ENCODE results near the gene SHISA5.
A peak's percentile ranks its signal among the peaks of the same experiment; 100 is the strongest.

Gene SHISA5

DNA sequence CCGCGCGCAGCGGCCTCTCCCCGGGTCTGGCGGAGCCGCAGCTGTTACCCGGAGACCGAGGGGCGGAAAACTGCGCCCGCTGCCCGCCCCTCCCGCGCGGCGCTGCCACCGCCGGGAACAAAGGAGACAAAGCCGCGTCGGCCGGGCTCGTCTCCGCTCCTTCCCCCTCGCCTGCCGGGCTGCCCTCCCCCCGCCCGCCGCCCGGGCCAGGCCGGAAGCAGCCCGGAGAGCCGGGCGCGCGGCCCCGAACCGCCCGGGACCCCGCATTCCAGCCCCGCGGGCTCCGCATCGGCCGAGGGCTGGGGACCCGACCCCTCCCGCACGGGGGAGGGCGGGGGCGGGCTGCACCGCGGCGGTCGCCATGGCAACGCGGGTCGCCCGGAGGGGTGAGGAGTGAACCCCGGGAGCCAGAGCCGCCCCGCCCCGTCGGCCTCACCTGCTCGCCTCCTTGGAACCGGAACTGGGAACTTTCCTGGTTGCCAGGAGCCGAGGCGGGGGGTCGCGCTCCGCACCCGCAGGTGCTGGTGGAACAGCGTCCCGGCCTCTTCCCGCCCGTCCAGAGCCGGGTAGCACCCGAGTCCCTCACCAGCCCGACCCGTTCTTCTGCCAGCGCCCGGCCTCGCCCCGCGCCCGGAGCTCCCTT lies 74.5 kb downstream of the SHISA5 start:
- DNase-seq = peak; percentile 43 to 81 (median 52)

DNA sequence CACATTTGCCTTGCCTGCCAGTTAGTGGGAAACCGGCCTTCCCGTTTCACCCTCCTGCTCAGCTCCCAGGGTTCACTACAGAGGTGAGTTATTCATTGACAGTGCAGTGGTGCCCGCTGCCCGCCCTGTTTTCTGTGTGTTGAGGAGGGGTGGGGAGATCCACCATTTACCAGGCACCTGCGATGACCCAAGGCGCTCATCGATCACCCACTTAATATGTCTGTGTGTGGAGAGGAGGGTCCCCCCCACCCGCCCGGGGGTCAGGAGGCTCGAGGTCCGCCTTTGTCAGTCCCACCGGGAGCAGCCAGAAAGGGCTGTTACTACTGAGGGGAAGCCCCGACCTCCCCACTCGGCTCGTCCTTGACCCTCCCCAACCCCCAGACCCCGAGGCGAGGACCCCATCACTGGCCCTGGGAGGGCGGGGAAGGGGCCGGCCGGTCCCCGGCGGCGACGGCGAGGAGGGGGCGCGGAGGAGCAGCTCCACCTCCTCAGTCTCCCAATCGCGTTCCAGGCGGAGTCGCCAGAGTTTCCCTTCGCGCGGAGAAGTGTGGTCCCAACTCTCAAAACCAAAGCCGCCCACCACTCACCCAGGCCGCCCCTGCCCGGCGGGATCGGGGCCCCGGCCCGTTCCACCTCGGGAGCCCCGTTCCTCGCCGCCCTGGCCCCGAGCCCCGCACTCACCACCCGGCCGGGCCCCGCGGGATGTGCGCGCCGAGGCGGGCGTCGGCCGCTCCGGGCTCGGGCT lies 75.2 kb downstream of the SHISA5 start:
- no peak for DNase-seq

DNA sequence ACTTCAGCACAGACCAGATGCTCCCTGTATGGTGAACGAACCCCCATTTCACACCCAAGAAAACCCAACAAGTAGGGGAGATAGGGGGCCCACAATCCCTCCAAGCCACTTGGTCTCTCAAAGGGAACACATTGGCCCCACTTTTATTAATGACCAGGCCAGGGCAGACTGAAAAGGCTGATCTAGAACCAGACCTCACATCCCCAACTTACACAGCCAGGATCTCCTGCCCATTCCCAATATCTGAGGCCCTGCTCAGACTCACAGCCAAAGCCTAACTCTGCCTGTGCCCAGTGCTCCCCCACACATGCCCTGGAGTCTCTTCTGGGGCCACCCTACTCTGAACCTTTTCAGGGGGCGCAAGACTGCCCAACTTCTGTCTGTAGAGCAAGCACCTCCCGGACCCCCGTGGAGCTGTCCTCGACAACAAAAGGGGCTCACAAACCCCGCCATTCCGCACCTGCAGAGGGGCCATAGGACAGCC lies 75.8 kb downstream of the SHISA5 start:
- no peak for DNase-seq

DNA sequence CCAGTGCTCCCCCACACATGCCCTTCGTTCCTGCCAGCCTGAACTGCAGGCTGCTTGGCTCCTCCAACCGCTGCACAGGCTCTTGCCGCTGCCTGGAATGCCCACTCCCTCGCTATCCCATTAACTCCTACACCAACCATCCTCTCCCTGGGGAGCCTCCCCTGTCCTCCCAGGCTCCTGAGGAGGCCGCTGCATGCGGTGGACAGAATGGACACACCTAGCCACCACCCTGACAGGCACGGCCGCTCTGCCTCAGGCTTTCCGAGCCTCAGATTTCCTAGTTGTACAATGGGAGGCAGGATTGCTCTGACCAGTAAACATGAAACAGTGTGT lies 76.4 kb downstream of the SHISA5 start:
- DNase-seq = no peak

DNA sequence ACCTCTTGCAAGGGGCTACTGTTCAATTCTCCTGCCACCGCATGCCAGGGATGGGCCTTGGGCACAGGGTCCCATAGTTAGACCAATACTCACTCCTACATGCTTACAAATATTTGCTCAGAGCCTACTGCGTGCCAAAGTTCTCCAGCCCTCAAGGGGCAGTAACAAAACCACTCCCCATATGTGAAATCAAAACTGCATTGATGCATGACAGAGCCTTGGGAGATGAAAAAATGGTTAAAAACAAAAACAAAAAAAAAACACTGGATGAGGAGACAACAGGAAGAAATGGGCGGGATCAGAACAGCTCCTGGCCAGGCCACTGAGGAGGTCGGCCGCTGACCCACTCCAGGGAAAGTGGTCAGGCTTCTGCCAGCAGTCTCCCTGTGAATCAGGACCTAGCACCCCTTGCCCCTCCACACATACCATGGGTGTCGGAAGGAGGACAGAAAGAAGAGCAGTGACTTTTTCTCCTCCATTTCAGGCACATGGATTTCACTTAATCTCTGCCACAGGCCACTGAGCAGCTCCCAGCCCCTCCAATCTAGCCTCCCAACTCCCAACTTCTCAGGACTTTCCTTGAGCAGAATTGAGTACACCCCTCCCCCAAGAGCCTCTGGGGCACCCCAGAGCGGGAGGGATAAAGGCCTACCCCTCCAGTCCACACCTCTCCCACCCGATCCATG lies 76.9 kb downstream of the SHISA5 start:
- no peak for DNase-seq

DNA sequence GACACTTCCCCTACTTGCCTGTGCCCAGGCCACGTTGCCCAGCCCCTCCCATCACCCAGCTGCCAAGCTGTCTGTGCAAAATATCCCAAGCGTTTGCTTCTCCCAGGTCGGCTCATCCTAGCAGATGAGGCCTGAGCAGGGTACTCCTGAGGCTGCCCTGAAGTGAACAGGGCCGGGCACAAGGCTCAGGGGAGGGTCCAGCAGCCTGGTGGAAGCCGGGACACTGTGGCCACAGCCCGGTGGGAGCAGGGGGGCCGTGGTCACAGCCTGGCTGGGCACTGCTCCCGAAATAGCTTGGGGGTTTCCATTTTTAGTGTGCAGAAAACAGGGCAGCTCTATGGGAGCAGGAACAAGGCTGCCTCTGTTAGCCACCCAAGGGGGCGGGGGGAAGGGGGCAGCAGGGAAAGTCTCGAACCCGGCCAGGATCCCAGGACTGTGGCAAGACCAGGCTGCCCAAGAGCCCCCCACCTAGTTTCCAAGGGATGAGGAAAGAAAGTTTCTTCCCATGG lies 77.5 kb downstream of the SHISA5 start:
- DNase-seq = no peak

DNA sequence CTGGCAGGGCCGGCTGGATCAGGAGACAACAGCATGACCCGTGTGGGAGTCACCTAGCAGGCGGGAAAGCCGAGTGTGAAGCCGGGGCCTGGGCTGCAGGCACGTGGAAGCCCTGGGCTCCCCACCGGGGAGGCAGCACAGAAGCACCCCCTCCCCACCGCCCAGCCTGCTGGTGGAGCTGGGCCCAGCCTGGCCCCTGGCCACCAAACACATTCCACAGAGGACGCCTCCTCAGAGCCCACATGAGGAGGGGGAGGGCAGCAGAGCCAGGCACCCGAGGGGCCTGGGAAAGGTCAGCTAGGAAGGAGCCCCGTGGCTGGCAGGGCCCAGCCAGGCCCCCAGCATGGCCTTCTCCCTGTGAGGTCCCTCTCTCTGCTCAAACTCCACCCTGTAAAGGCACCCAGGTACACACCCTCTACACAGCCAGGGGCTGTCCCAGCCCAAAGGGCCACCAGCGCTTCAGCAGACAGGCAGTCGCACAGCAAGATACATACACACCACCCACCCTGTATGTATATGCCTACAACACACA lies 78.6 kb downstream of the SHISA5 start:
- no peak for DNase-seq

DNA sequence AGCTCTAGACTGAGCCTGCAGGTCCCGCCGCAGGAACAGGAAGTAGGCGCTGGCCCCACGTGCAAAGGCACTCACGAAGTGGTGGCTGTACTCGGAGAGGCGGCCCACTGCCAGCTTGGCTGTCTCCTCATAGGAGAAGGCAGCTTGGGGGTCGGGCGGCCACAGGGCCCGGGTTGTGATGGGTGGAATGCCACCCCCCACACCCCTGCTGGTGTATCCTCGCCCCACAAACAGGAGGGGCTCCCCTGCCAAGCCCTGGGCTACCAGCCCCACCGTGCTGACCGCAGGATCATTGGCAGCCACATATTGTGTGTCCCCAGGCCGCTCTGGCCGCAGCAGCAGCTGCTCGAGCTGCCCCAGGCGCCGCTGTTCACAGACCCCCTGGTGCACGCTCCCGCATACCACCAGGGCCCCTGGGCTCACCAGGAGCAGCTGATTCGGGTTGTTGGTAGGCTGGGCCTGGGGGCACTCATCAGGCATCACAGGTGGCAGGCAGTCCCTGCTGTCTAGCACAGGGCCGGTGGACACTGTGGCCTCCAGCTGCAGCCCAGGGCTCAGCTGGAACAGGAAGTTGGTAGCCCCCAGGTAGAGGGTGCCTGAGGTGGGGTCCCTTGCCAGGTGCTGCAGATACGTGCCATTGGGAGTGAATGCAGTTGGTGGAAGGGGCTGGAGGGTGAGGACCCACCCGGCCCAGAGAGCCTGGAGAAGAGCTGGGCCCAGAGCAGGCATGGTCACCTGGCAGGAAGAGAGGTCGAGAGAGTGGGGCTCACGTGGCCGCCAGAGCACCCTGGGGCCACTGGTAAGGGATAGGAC lies 79.9 kb downstream of the SHISA5 start:
- DNase-seq = no peak

DNA sequence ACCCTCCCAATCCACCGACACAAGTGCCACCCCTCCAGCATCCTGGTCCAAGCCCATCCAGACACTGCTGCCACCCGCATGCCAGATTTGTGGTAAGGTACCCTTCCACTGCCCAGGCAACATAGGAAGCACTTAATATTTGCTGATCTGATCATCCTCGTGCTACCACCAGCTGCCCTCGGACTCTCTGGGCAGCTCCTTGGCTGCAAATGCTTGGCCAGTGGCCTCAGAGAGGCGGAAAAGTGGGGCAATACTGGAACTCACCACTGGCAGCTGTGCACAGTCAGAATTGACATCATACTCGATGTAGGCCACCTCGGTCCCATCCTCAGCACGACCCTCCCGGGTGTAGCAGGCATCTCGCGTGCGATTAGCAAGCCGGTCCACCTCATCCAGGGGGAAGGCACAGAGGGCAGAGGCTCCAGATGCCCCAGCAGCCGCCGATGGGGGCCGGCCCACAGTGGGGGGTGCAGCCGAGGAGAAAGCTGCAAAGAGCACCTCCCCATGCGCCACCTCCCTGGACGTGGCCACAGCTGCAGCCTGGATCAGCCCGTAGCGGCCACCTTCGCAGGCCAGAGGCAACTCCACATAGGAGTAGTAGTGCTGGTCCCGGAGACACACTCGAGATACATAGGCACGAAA lies 80.6 kb downstream of the SHISA5 start:
- DNase-seq = no peak

DNA sequence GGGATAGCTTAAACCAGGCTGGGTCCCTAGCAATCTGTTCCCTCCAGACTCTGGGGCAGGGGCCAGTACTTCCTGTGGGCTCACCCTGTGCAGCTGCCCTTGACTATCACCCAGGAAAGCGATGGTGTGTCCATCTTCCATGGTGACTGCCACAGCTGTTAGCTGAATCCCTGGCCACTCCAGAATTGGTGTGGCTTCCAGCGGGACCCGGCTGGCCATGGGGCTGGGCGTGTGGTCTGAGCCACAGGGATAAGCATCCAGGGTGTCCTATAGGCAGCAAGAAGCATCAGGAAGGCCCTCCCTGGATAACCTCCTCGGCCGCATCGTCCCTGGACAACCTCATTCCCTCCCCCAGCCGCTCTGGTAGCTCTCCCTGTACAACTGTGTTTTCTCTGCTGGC lies 81.3 kb downstream of the SHISA5 start:
- no peak for DNase-seq

DNA sequence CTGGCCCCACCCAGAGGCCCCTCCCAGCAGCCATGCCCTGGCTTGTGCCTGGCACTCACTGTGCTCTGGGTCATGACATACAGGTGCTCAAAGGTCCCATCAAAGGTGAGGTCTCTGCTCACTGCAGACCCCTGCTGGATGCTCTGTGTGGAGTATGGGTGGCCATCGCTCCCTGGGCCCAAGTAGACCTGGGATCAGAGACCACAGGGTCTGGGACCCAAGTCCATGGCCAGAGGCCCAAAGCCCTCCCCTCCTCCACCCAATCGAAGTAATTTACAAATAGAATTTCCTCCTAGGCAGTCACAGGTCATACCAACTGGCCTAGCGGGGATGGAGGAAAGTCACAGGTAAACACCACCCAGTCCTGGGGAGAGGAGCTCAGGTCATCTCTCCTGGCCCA lies 81.7 kb downstream of the SHISA5 start:
- no peak for DNase-seq

DNA sequence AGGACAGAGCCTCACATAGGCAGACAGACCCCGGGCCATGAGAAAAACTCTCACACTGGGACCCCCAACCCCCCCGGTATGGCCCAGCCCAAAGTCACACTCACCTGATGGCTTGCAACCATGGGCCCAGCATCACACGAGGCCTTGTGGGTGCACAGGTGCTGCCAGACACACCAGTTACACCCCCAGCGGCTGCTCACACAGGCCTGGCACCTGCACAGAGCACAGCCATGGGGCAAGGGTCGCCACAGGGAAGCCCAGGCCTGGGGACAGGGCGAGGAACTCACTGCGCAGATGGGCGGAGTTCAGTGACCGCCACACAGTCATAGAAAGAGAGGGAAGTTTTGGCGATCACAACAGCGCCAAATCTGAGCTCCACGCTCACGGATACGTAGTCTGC lies 83.4 kb downstream of the SHISA5 start:
- DNase-seq = no peak

DNA sequence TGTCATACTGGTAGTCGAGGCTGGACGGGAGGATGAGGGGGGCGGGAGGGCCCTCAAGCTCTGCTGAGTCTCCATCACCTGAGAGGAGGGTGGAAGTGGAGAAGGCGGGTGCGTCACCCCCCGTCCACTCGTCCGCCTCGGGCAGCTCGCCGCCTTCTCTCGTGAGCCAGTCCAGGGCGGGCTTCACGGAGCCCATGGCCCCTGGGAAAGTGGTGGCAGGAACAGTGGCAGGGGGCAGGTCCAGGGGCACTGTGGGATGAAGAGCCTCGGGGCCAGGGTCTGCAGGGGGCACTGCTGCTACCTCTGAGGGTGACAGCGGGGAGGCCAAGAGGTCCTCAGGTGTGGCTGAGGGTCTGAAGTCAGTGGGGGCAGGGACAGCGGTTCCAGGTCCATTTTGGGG lies 84.4 kb downstream of the SHISA5 start:
- DNase-seq = no peak

DNA sequence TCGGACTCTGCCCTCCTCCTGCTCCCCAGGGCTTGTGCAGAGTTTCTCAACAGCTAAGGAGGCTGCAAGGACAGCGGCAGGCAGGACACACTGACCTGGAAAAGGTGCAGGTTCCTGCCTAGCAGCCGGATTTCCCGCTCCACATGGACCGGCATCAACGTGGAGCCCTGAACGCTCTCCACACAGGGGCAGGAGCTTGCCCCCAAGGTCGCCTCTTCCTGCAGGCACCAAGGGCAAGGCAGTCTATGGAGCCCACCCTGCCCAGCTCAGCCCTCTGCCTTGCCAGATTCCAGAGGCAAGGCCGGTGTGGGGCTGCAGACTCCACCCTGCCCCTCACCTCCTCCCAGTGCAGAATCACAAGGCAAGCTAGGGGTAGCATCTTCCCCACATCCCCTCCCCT lies 84.8 kb downstream of the SHISA5 start:
- DNase-seq = no peak

DNA sequence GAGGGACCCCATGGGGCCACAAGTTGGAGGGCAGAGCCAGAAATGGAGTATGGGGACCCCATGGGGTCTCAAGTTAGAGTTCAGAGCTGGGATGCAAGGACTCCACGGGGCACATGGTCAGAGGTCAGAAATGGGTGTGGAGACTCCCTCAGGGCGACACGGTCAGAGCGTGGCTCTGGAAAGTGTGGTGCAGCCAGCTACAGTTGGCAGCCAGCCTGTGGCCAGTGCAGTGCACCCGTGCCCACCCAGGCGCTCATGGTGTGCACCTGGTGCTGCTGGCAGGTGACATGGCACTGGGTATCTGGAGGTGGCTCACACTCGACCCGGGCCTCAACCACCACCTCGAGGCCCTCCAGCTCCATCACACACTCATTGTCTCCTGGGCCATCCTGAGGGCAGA lies 85.3 kb downstream of the SHISA5 start:
- DNase-seq = no peak

DNA sequence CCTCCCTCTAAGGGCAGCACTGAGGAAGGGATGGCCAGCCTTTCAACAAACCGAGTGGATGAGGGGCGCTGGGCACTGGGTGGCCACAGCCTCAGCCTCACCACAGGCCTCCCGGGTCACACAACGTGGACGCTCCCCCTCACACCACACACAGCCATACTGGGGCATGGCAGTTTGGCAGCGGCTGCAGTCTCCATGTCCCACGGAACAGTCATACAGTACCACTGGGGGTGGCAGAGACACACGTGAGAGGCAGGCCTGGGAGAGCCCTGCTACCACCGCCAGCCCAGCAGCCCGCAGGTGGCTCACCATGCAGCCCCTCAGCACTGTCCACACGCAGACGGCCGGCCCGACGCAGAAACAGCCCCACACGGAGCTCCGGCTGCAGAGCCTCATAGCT lies 85.8 kb downstream of the SHISA5 start:
- no peak for DNase-seq

Data from suppressor macrophage treated with lipopolysaccharide for 1 hour (primary cell).